GM12891 (cell line): ENCODE results near the gene ZDHHC14.

Source experiments
- POLR2A ChIP-seq: IDR thresholded peaks from 2 replicates; pipeline ENCODE4 v1.6.1; 2011; ENCODE audit warnings: low read depth, low read length, control low read depth
- POLR2AphosphoS5 ChIP-seq: IDR thresholded peaks from 2 replicates; pipeline ENCODE4 v1.6.1; 2011; ENCODE audit warnings: low read depth, low read length, control low read depth

- TF ChIP-seq POLR2AphosphoS5: no peak
- TF ChIP-seq POLR2A: no peak
Observed at GRCh38 chr6:157663261-157663660, 282.3 kb downstream of the ZDHHC14 start.
